ENCODE data around the gene KHK. TPM values are rescaled to one million over a fixed set of nuclear protein-coding genes. Genes with fewer than 3 reads are reported as not detected.

The KHK gene
- polyA plus RNA-seq, 2 of the 4 experiments (the other 2 are of a cell fraction): 4.2 to 7.6 TPM

- CTCF ChIA-PET: interaction anchor here (1.1 to 15.3 kb wide), 15 partner anchors 10 to 236 kb away, joined by 3 to 253 read pairs (median 5); partner anchors contain the start of genes AGBL5, OST4 and TMEM214
- no peak for TF ChIP-seq HOXB13 (CRISPR knock-in tag; IDR thresholded peaks at IDR 0.05; ENCODE audit: low read depth)
- TF ChIP-seq TFCP2L1 (CRISPR knock-in tag; IDR thresholded peaks at IDR 0.05): no peak
- no peak for TF ChIP-seq RAD21 (conservative IDR thresholded peaks at IDR 0.05 in 1 of 2, IDR thresholded peaks at IDR 0.05 in 1 of 2)
- no peak for TF ChIP-seq CEBPB (IDR thresholded peaks at IDR 0.05)
- TF ChIP-seq HMGXB4 (CRISPR knock-in tag; IDR thresholded peaks at IDR 0.05; ENCODE audit: borderline replicate concordance): no peak
- no peak for TF ChIP-seq MAZ (IDR thresholded peaks at IDR 0.05; ENCODE audit: borderline replicate concordance, low read depth, low read length)
- no peak for TF ChIP-seq CBX8 (IDR thresholded peaks at IDR 0.05)
- TF ChIP-seq PHF8 (IDR thresholded peaks at IDR 0.05; ENCODE audit: borderline replicate concordance, low read depth): no peak
- H3K4me2 ChIP-seq: peak overlapping the region; percentile 79; the same call in 2 of the 3 replicates
- no peak for FAIRE-seq
- POLR2A ChIA-PET: interaction anchor here (0.6 to 3.3 kb wide), 5 partner anchors 9 to 236 kb away, joined by 4 to 18 read pairs (median 7); partner anchors contain the start of genes AGBL5 and OST4
- H3K4me3 ChIP-seq: no peak overlapping the region
- WGBS (ENCODE audit: missing lambda C conversion rate): 92% methylated on average over 32 of the region's 38 CpGs
- H3K27ac ChIP-seq: peak overlapping the region; percentile 69 to 83; a peak in 5 of 6 replicates
- peaks cover 13% of the 10 kb centered on the region for H3K4me1 ChIP-seq
- no peak for ATAC-seq
- H3K9me3 ChIP-seq: no peaks in the 10 kb centered on the region
- no peak for DNase-seq (ENCODE audit: low read depth in 1 of 2, low spot score in 1 of 2)
Measured at GRCh38 chr2:27081984-27082772, 4.4 kb upstream of the KHK start.

- TF ChIP-seq KDM1A (IDR thresholded peaks at IDR 0.05; ENCODE audit: low read depth): no peak
- no peak for TF ChIP-seq HOXA7 (CRISPR knock-in tag; IDR thresholded peaks at IDR 0.05)
- no peak for TF ChIP-seq TP53 (CRISPR knock-in tag; IDR thresholded peaks at IDR 0.05)
- no peak for TF ChIP-seq CTCF (IDR thresholded peaks at IDR 0.05)
- no peak for TF ChIP-seq RCOR1 (IDR thresholded peaks at IDR 0.05; ENCODE audit: low read depth, low read length)
- TF ChIP-seq REST (IDR thresholded peaks at IDR 0.05): no peak
- TF ChIP-seq EP300 (IDR thresholded peaks at IDR 0.05): no peak
- no peak for TF ChIP-seq POLR2A (IDR thresholded peaks at IDR 0.05; ENCODE audit: low read length)
- TF ChIP-seq CHD4 (IDR thresholded peaks at IDR 0.05; ENCODE audit: borderline replicate concordance): no peak
- TF ChIP-seq HDAC2 (IDR thresholded peaks at IDR 0.05): no peak
- TF ChIP-seq CHD2 (IDR thresholded peaks at IDR 0.05; ENCODE audit: low read length, partially characterized antibody): no peak
- TF ChIP-seq FOXS1 (CRISPR knock-in tag; IDR thresholded peaks at IDR 0.05): no peak
- TF ChIP-seq CEBPB (IDR thresholded peaks at IDR 0.05): no peak
- no peak for TF ChIP-seq RARB (CRISPR knock-in tag; IDR thresholded peaks at IDR 0.05)
- no peak for TF ChIP-seq ZSCAN20 (CRISPR knock-in tag; IDR thresholded peaks at IDR 0.05)
- FAIRE-seq (no peak), ATAC-seq (no peak), DNase-seq (ENCODE audit: low read depth in 1 of 2, low spot score in 1 of 2) (no peak)
- no peak overlapping the region for H3K27ac ChIP-seq
- H3K4me1 ChIP-seq: peaks cover 17% of the 10 kb centered on the region
- no peaks in the 10 kb centered on the region for H3K9me3 ChIP-seq
- H3K4me3 ChIP-seq: no peak overlapping the region
- WGBS (ENCODE audit: missing lambda C conversion rate): 95% methylated on average over 24 of the region's 27 CpGs
- no peak overlapping the region for H3K4me2 ChIP-seq
- ChIA-PET POLR2A (interaction anchor here (0.7 to 3.3 kb wide), 3 partner anchors 12 to 237 kb away, joined by 3 to 18 read pairs (median 4); partner anchors contain the start of genes AGBL5 and OST4), CTCF (interaction anchor here (0.8 to 15.3 kb wide), 13 partner anchors 9 to 237 kb away, joined by 3 to 253 read pairs (median 15); partner anchors contain the start of genes AGBL5, OST4 and TMEM214)
Measured at GRCh38 chr2:27082773-27083409, 3.7 kb upstream of the KHK start.

Data from A549 (cell line).